GM19463 (cell line): ENCODE results near the gene ALKBH8.
"Not testable (repeated sequence)": the region's sequence is repeated elsewhere in the genome, so short reads cannot be mapped to it uniquely, and the experiment has no call there.

Source experiments
- ATAC-seq: cut with Tn5 transposase; IDR thresholded peaks from one replicate; pipeline ENCODE4 v1.9.1; 2021; ENCODE audit warnings: mild to moderate bottlenecking, moderate library complexity; ENCODE audit not compliant: unreplicated experiment

Gene ALKBH8

DNA sequence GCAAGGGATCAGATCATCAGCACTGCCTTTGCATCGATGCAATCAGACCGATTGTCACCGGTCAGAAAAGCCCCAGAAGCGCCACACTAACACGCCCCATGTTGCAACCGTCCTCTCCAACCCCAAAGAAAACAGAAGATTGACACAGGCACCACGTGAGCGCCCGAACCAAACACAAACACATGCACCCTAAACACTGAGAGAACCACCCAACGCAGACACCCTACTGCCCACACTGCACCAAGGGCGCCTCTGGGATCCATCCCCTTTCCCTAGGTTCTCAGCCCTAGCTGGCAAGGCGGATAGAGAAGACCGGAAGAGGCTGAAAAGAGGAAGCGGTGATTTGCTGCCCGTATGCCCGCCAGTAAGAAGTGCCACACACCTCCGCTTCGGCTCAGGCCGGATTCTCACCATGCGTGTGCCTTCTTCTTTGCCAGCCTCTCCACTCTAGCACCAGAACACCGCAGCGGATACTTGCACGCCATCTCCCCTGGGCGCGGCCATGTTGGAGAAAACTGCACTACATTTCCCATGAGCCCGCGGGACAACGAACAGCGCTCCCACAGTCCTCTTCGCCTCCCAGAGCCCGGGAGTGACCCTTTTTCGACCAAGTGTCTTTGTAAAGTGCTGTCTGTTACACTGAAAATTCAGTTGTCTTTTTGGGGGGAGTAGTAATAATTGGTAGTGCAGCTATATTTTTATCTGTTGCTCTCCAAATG is at the start of gene ALKBH8:
ALKBH8 (minus strand) TSS at position 517 of the 719 bp plus-strand sequence. CDS start 4,842 bp downstream, outside the sequence.
- peak; percentile 71 for ATAC-seq

- ATAC-seq: no peak
Measured at GRCh38 chr11:107612445-107612844, 46.9 kb upstream of the ALKBH8 start.

- ATAC-seq: no peak
Measured at GRCh38 chr11:107609400-107610218, 44.1 kb upstream of the ALKBH8 start.

DNA sequence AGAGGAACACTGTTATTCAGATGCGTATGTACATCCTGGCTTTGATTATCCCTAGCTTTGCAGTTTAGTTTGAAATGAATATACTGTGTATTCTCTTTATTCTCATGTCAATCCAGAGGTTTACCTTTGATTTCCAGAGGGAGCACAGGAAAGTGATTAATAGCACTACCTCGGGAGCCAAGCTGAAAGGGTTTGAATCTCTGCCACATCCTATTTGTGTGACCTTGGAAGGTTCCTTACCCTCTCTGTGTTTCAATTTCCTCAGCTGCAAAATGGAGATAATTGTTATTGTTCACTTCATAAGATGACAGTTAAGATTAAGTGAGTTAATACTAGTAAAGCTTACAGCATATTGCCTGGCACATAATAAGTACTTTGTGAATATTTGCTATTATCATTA is 43.3 kb upstream of the ALKBH8 start:
- no peak for ATAC-seq

DNA sequence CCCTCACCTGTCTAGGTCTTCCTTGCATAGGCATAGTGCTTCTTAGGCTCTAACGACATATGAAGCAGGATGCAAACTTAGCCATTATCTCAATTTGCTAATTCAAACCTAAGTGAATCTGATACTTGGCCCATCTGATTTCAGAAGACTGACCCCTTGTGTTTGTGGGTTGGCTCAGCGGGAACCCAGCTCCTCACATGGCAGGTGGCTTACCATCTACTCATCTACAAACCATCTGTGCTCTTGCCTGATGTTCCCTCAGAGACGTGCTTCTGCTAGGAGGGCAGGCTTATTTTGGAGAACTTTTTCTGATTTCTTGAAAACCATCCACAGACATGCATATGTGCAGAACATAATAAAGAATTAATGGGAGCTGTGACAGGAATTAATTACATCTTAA is 40.6 kb upstream of the ALKBH8 start:
- ATAC-seq: no peak

DNA sequence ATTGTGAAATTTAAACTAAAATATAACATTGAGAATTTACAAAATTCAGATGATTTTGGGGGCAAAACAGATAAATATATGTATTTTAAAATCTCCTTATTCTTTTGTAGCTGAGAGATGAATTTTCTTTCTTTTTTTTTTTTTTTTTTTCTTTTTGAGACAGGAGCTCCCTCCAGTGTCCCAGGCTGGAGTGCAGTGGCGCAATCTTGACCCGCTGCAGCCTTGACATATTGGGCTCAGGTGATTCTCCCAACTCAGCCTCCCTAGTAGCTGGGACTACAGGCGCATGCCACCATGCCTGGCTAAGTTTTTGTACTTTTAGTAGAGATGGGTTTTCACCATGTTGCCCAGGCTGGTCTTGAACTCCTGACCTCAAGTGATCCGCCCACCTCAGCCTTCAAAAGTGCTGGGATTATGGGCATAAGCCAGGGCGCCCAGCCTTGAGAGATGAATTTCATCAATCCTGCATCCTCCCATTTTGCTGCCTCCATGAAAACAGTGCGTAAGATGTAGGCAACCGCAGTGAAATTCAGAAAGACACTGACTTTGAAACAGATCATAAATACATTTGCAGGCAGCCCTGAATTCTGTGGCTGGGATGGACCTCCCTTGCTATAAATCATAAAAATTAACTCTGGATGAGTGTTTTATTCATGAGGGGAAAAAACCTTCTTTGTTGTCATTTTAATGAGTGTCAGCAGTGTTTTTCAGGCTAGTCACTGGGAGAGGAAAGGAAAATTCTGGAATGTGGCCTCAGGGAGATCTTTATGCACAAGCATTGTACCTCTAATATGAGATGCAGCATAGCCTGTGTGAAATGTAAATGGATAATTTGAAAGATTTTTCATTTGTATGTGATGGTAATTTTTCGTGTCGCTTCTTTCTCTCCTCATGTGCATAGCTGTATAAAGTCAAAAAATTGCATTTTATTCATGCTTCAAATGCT is 39.8 kb upstream of the ALKBH8 start:
- no peak for ATAC-seq

- peak; percentile 77 for ATAC-seq
Measured at GRCh38 chr11:107598225-107599139, 32.9 kb upstream of the ALKBH8 start.

GRCh38 chr11:107594736-107595135 is 29.2 kb upstream of the ALKBH8 start:
- no peak for ATAC-seq

GRCh38 chr11:107593951-107594350 is 28.4 kb upstream of the ALKBH8 start:
- no peak for ATAC-seq

DNA sequence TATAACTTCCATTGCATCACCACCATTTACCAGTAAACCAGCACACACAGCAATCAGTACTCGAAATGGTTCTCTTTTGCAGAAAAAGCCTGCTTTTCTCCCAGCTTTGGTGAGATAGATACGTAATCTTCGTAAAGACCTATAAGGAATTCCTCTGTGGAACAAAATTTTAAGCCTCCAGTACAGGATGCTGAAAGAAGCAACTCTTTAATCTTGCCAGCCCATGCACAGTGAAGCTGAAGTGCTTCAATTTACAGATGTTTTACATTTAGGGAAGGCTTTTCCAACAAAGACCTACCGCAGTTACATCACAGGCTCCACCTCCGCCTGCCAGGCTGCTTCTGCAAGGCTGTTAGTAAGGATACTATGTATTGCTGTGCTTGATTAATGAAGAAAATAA is 27.3 kb upstream of the ALKBH8 start:
- no peak for ATAC-seq

DNA sequence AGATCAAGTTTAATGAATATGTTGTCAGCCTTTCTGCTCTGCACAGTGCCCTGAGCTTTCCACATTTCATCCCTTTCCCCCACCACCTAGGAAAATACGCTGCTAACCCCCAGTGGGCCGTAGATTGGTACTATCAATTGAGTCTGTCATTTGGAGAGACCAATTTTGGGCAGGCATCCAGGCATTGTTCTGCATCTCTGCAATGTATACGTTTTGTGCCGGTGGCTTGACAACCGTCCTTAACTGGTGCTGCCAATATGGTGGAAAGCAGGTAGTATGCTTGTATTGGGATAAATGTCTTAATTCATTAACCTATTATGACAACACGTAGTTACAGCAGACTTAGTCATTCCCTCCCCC is 26.7 kb upstream of the ALKBH8 start:
- no peak for ATAC-seq

GRCh38 chr11:107591378-107592230 is 26.1 kb upstream of the ALKBH8 start:
- ATAC-seq: peak; percentile 31

- ATAC-seq: peak; percentile 45
Measured at GRCh38 chr11:107590460-107591377, 25.2 kb upstream of the ALKBH8 start, which contains the start of gene ELMOD1. Gene ELMOD1 (plus strand): TSS chr11:107591147. CDS start chr11:107618190, 27,043 bp downstream.

- ATAC-seq: no peak
Measured at GRCh38 chr11:107587306-107587979, 21.9 kb upstream of the ALKBH8 start.

DNA sequence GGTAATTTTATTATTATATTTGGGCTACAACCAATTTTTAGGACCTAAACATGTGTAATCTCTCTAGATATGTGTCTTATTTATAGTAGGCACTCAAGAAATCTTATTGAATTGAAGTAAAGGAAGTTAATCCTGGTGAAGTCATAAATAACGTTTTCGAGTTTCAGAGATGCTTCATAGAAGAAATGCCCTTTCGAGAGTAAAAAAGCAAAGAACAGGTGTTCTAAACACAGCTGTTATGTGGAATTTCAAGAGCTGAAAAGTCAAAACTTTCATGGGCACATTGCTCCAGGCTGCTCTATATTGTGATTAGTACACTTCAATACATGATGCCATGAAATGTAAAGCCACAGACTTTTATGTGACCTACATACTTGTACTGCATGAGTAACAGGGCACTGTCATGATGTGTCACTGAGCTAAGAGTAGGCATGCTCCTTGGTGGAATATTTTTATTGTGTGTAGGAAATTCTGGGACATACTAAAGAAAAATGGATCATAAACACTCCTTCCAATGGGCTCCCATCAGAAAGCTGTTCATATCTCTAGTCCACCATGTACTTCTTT is 18.2 kb upstream of the ALKBH8 start:
- ATAC-seq: no peak

- ATAC-seq: no peak
Measured at GRCh38 chr11:107581147-107581546, 15.6 kb upstream of the ALKBH8 start.

- ATAC-seq: not testable (repeated sequence)
Measured at GRCh38 chr11:107579169-107579568, 13.6 kb upstream of the ALKBH8 start.
